ENCODE measurements around the gene NKAPD1.
"Not testable (repeated sequence)": the region's sequence is repeated elsewhere in the genome, so short reads cannot be mapped to it uniquely, and the experiment has no call there.

- TF ChIP-seq CTCF (IDR thresholded peaks at IDR 0.05); SIN3A (IDR thresholded peaks at IDR 0.05; ENCODE audit: borderline replicate concordance, insufficient read depth, low read depth, low read length): not testable (repeated sequence)
These were observed 25.8 kb upstream of the NKAPD1 start for GRCh38 chr11:112048256-112048655.

Measured in Panc1 (cell line).